H1 (cell line): ENCODE measurements around the gene MGRN1. TPM values are rescaled to one million over a fixed set of nuclear protein-coding genes. Genes with fewer than 3 reads are reported as not detected.

ENCODE experiments used
- CTCF ChIA-PET: fragments of 300-600 bp; sonication (Branson Sonifier 250); formaldehyde crosslinking; loops from one replicate; lab custom pipeline; 2021; ENCODE audit not compliant: partially characterized antibody; lab: Charles Lee
- POLR2A ChIA-PET: fragments of 300-600 bp; sonication (Branson Sonifier 250); formaldehyde crosslinking; loops from one replicate; lab custom pipeline; 2021; ENCODE audit warnings: inconsistent platforms; ENCODE audit not compliant: partially characterized antibody; lab: Charles Lee
- DNase-seq, 2 experiments: peaks; one replicate each; pipeline versions ENCODE4 v3.0.0 to v3.0.0-alpha.2; 2010 to 2022; ENCODE audit warnings: low spot score in 2 of 2, low read depth in 1 of 2, mixed read lengths in 1 of 2
- FAIRE-seq: peaks from 2 replicates; lab custom pipeline; 2011; peaks lifted over from hg19 to GRCh38; lab: Jason Lieb, UNC
- H2AFZ ChIP-seq: 2 replicates; pipeline ENCODE4 v1.8.1; 2012; ENCODE audit warnings: low read length, inconsistent platforms
- H2AK5ac ChIP-seq: 2 replicates; pipeline ENCODE4 v1.6.1; 2013; ENCODE audit warnings: low read depth, low read length
- H2BK120ac ChIP-seq: replicated peaks from 2 replicates; pipeline ENCODE3; 2013; ENCODE audit warnings: low read depth, low read length, inconsistent platforms
- H2BK12ac ChIP-seq: 2 replicates; pipeline ENCODE4 v1.6.1; 2013; ENCODE audit warnings: low read depth, low read length
- H2BK15ac ChIP-seq: 2 replicates; pipeline ENCODE4 v1.6.1; 2013; ENCODE audit warnings: low read length
- H2BK20ac ChIP-seq: 2 replicates; pipeline ENCODE4 v1.6.1; 2013; ENCODE audit warnings: low read length
- H2BK5ac ChIP-seq: 2 replicates; pipeline ENCODE4 v1.6.1; 2013; ENCODE audit warnings: low read depth, low read length
- H3K14ac ChIP-seq: 2 replicates; pipeline ENCODE4 v1.6.1; 2013; ENCODE audit warnings: inconsistent platforms; ENCODE audit not compliant: insufficient read length
- H3K18ac ChIP-seq: 2 replicates; pipeline ENCODE4 v1.6.1; 2013; ENCODE audit warnings: low read length; ENCODE audit errors: extremely low read depth
- H3K23ac ChIP-seq: 2 replicates; pipeline ENCODE4 v1.6.1; 2013; ENCODE audit warnings: inconsistent platforms; ENCODE audit not compliant: insufficient read length
- H3K23me2 ChIP-seq: 2 replicates; pipeline ENCODE4 v1.6.1; 2013; ENCODE audit warnings: low read depth, low read length
- H3K27ac ChIP-seq: 2 replicates; pipeline ENCODE4 v1.6.1; 2011; ENCODE audit warnings: low read depth, low read length, inconsistent platforms
- H3K27me3 ChIP-seq, 4 experiments: replicated peaks in 1 of 4; 1 replicate in 1 of 4; 2 replicates in 3 of 4; pipeline versions ENCODE4 v1.6.1 to v1.8.1; 2011 to 2013; ENCODE audit warnings: low read length in 3 of 4, mild to moderate bottlenecking in 3 of 4, inconsistent platforms in 2 of 4, mixed read lengths in 2 of 4, moderate library complexity in 1 of 4; ENCODE audit not compliant: control insufficient read depth in 3 of 4, insufficient read depth in 3 of 4; ENCODE audit errors: extremely low read depth in 1 of 4
- H3K36me3 ChIP-seq, 4 experiments: 2 replicates each; pipeline versions ENCODE4 v1.6.1 to v1.8.1; 2011 to 2013; ENCODE audit warnings: mild to moderate bottlenecking in 4 of 4, low read length in 3 of 4, moderate library complexity in 2 of 4, control low read depth in 1 of 4, inconsistent platforms in 1 of 4; ENCODE audit not compliant: insufficient read depth in 4 of 4, control insufficient read depth in 2 of 4
- H3K4ac ChIP-seq: replicated peaks from 2 replicates; pipeline ENCODE3; 2013; ENCODE audit warnings: low read length, low read depth, mixed read lengths, inconsistent platforms; ENCODE audit not compliant: insufficient read length
- H3K4me1 ChIP-seq, 4 experiments: replicated peaks in 1 of 4; 1 replicate in 1 of 4; 2 replicates in 3 of 4; pipeline versions ENCODE4 v1.6.1 to v1.8.1; 2011 to 2013; ENCODE audit warnings: low read length in 3 of 4, inconsistent platforms in 2 of 4, mixed read lengths in 1 of 4; ENCODE audit not compliant: insufficient read depth in 4 of 4, control insufficient read depth in 3 of 4
- H3K4me2 ChIP-seq, 2 experiments: 2 replicates each; pipeline versions ENCODE4 v1.6.1 to v1.8.1; 2011 to 2013; ENCODE audit warnings: low read depth in 2 of 2, low read length in 2 of 2, control low read depth in 1 of 2, inconsistent platforms in 1 of 2, mild to moderate bottlenecking in 1 of 2; ENCODE audit not compliant: insufficient read depth in 1 of 2
- H3K4me3 ChIP-seq, 4 experiments: fragments of 200-600, 300-600 bp in 1 of 4; sonication (generic), shearing (Covaris generic), sonication (Bioruptor Twin) in 1 of 4; 2 replicates each; pipeline versions ENCODE4 v1.5.1 to v1.8.1; 2011 to 2016; ENCODE audit warnings: low read length in 4 of 4, low read depth in 3 of 4, control low read depth in 2 of 4, inconsistent platforms in 2 of 4, mild to moderate bottlenecking in 2 of 4, mixed read lengths in 1 of 4, moderate library complexity in 1 of 4; ENCODE audit not compliant: insufficient read depth in 2 of 4; ENCODE audit errors: extremely low read depth in 1 of 4
- H3K56ac ChIP-seq: replicated peaks from 2 replicates; pipeline ENCODE3; 2013; ENCODE audit warnings: low read depth, mild to moderate bottlenecking, mixed read lengths, low read length, inconsistent platforms; ENCODE audit not compliant: insufficient read length
- H3K79me1 ChIP-seq: 2 replicates; pipeline ENCODE4 v1.6.1; 2013; ENCODE audit warnings: low read depth, low read length, control low read depth
- H3K79me2 ChIP-seq, 2 experiments: 2 replicates each; pipeline versions ENCODE4 v1.6.1 to v1.8.1; 2012 to 2013; ENCODE audit warnings: low read length in 2 of 2, mild to moderate bottlenecking in 2 of 2, inconsistent platforms in 1 of 2; ENCODE audit not compliant: insufficient read depth in 2 of 2, control insufficient read depth in 1 of 2
- H3K9ac ChIP-seq, 4 experiments: replicated peaks in 1 of 4; 1 replicate in 1 of 4; 2 replicates in 3 of 4; pipeline versions ENCODE4 v1.6.1 to v1.8.1; 2011 to 2013; ENCODE audit warnings: low read depth in 3 of 4, low read length in 3 of 4, control low read depth in 2 of 4, mild to moderate bottlenecking in 2 of 4, moderate library complexity in 2 of 4, inconsistent platforms in 1 of 4; ENCODE audit errors: extremely low read depth in 1 of 4
- H3K9me3 ChIP-seq, 2 experiments: 2 replicates each; pipeline versions ENCODE4 v1.6.1 to v1.8.1; 2012 to 2013; ENCODE audit warnings: mild to moderate bottlenecking in 2 of 2, moderate library complexity in 2 of 2, control low read depth in 1 of 2, inconsistent platforms in 1 of 2, low read depth in 1 of 2, low read length in 1 of 2, mixed read lengths in 1 of 2; ENCODE audit not compliant: insufficient read depth in 2 of 2
- H4K20me1 ChIP-seq, 2 experiments: replicated peaks in 1 of 2; 2 replicates each; pipeline versions ENCODE3 to v1.8.1; 2011 to 2013; ENCODE audit warnings: inconsistent platforms in 2 of 2, low read length in 2 of 2, mild to moderate bottlenecking in 1 of 2; ENCODE audit not compliant: insufficient read depth in 2 of 2, control insufficient read depth in 1 of 2
- H4K5ac ChIP-seq: 2 replicates; pipeline ENCODE4 v1.6.1; 2013; ENCODE audit warnings: low read length, low read depth, mixed read lengths, inconsistent platforms; ENCODE audit not compliant: insufficient read length
- H4K8ac ChIP-seq: 2 replicates; pipeline ENCODE4 v1.8.0; 2013; ENCODE audit warnings: mild to moderate bottlenecking, moderate library complexity, low read length, inconsistent platforms; ENCODE audit not compliant: insufficient read depth; ENCODE audit errors: extremely low read depth
- H4K91ac ChIP-seq: replicated peaks from 2 replicates; pipeline ENCODE3; 2013; ENCODE audit warnings: low read length, mixed read lengths, inconsistent platforms; ENCODE audit not compliant: insufficient read length
- CTCF ChIP-seq, 3 experiments: IDR thresholded peaks; 1 replicate in 2 of 3; 2 replicates in 1 of 3; pipeline versions ENCODE4 v1.5.1 to v1.6.1; 2011; ENCODE audit warnings: low read length in 3 of 3, mild to moderate bottlenecking in 3 of 3, inconsistent platforms in 2 of 3, low read depth in 1 of 3, moderate library complexity in 1 of 3; ENCODE audit not compliant: insufficient read depth in 1 of 3; ENCODE audit errors: control extremely low read depth in 1 of 3
- PHF8 ChIP-seq: fragments of 200-600 bp; sonication (generic); conservative IDR thresholded peaks from 2 replicates; pipeline ENCODE4 v1.7.1; 2012; ENCODE audit warnings: low read depth, mild to moderate bottlenecking, inconsistent platforms, low read length, moderate library complexity
- POU5F1 ChIP-seq: IDR thresholded peaks from 2 replicates; pipeline ENCODE4 v1.6.1; 2011; ENCODE audit warnings: low read depth, mild to moderate bottlenecking, low read length, moderate library complexity
- RAD21 ChIP-seq, 2 experiments: IDR thresholded peaks in 1 of 2; conservative IDR thresholded peaks in 1 of 2; 2 replicates each; pipeline ENCODE4 v1.6.1; 2011; ENCODE audit warnings: low read depth in 2 of 2, low read length in 2 of 2, improper control_type of control experiment in 1 of 2, inconsistent platforms in 1 of 2, mild to moderate bottlenecking in 1 of 2, moderate library complexity in 1 of 2
- RXRA ChIP-seq: IDR thresholded peaks from 2 replicates; pipeline ENCODE4 v1.6.1; 2011; ENCODE audit warnings: low read depth, mild to moderate bottlenecking, low read length, moderate library complexity; ENCODE audit not compliant: insufficient read depth
- SAP30 ChIP-seq: fragments of 300-600 bp; sonication (generic); IDR thresholded peaks from 2 replicates; pipeline ENCODE4 v1.7.1; 2012; ENCODE audit warnings: low read length, moderate library complexity, mild to moderate bottlenecking, inconsistent platforms; ENCODE audit not compliant: insufficient read depth, insufficient replicate concordance
- SP2 ChIP-seq: IDR thresholded peaks from 2 replicates; pipeline ENCODE4 v1.6.1; 2012; ENCODE audit warnings: mild to moderate bottlenecking, low read length, inconsistent platforms
- WGBS, 2 experiments: shearing (Covaris generic) in 1 of 2; methylation state at CpG; one replicate each; pipeline versions ENCODE4 v1.1.6 to v1.1.7; 2013 to 2015; ENCODE audit warnings: low lambda C conversion rate in 2 of 2, mixed read lengths in 2 of 2, inconsistent platforms in 1 of 2, low coverage in 1 of 2, missing lambda C conversion rate in 1 of 2; ENCODE audit not compliant: insufficient replicate concordance in 2 of 2, insufficient coverage in 1 of 2, insufficient read length in 1 of 2; ENCODE audit errors: extremely low coverage in 1 of 2, missing lambda C conversion rate in 1 of 2; 5-methylcytosine and 5-hydroxymethylcytosine counted together
- polyA plus RNA-seq, 7 experiments: library from polyadenylated mRNA; depleted of rRNA in 3 of 7; stranded (reverse) in 5 of 7; unstranded in 2 of 7; fragments of >200 nt in 5 of 7; fragments of 200-250 nt in 2 of 7; gene quantifications; 1 replicate in 5 of 7; 2 replicates in 1 of 7; 4 replicates in 1 of 7; pipeline versions ENCODE4 v1.2.1 to v1.2.3, GENCODE V29; 2011 to 2013; ENCODE audit warnings: missing spikeins in 2 of 7, mixed read lengths in 2 of 7
- total RNA-seq: library from RNA; stranded (reverse); fragmentation: NEBNext Ultra II Directional; extraction: Animal tissue kit (Norgen Biotek cat#: 25700); gene quantifications from 2 replicates; pipeline ENCODE4 v1.2.1, GENCODE V29; 2021

Gene MGRN1
- total and polyA plus RNA-seq, 2 of the 8 experiments (the other 6 are each of a cell fraction or from before 2014, with no cell fraction given): 15.0 to 82.3 TPM

GRCh38 chr16:4664538-4665418 is 40.2 kb downstream of the MGRN1 start:
- peaks cover 0 to 3% of the 10 kb centered on the region in 2 experiments; a peak in 1 of 4 replicates for H3K79me2 ChIP-seq
- no peak overlapping the region for H3K4ac ChIP-seq
- H2AK5ac ChIP-seq: no peak overlapping the region
- H3K56ac ChIP-seq: no peak overlapping the region
- WGBS, 2 experiments: 94% methylated on average over 19 of the region's 26 CpGs; no CpG with 5 or more reads in 1 of the 2 experiments
- no peak overlapping the region for H2AFZ ChIP-seq
- H3K4me2 ChIP-seq: no peak overlapping the region
- H2BK120ac ChIP-seq: no peak overlapping the region
- H3K14ac ChIP-seq: no peak overlapping the region
- no peak overlapping the region for H3K23ac ChIP-seq
- H3K36me3 ChIP-seq: peaks cover 2 to 26% (median 18%) of the 10 kb centered on the region in 4 experiments; a peak in 7 of 8 replicates
- H3K4me1 ChIP-seq: peaks cover 0 to 2% (median 0%) of the 10 kb centered on the region in 4 experiments; a peak in 3 of 7 replicates
- DNase-seq (no peak), FAIRE-seq (no peak)
- no peak overlapping the region for H4K5ac ChIP-seq
- peaks cover 0 to 23% of the 10 kb centered on the region in 2 experiments for H4K20me1 ChIP-seq
- H2BK20ac ChIP-seq: no peak overlapping the region
- no peak overlapping the region for H2BK15ac ChIP-seq
- no peak overlapping the region for H3K9ac ChIP-seq
- peak overlapping the region; percentile 61 for H4K91ac ChIP-seq
- no peak overlapping the region for H3K4me3 ChIP-seq
- no peaks in the 10 kb centered on the region for H3K27me3 ChIP-seq
- H3K27ac ChIP-seq: no peak overlapping the region
- peak overlapping the region; percentile 88 for H2BK5ac ChIP-seq
- 0 out of 2 replicates have a peak overlapping the region, but pooled peaks have one; percentile 5 for H4K8ac ChIP-seq
- no peaks in the 10 kb centered on the region for H3K9me3 ChIP-seq
- ChIA-PET POLR2A (interaction anchor here (0.7 to 0.9 kb wide), 2 partner anchors 16 to 32 kb away, joined by 3 read pairs; no protein-coding TSS in a partner anchor), CTCF (interaction anchor here (0.7 to 1.3 kb wide), 3 partner anchors 10 to 144 kb away, joined by 3 to 4 read pairs (median 3); no protein-coding TSS in a partner anchor)
- peaks cover 6% of the 10 kb centered on the region for H3K23me2 ChIP-seq
- no peak overlapping the region for H3K18ac ChIP-seq
- peaks cover 15% of the 10 kb centered on the region; the same call in 1 of the 2 replicates for H3K79me1 ChIP-seq
- H2BK12ac ChIP-seq: peak overlapping the region; percentile 44; the same call in 1 of the 2 replicates
- TF ChIP-seq RXRA (no peak), RAD21 (IDR thresholded peaks at IDR 0.05 in 1 of 2, conservative IDR thresholded peaks at IDR 0.05 in 1 of 2; ENCODE audit: low read depth in 2 of 2, low read length in 2 of 2) (no peak), SP2 (no peak), SAP30 (no peak), POU5F1 (no peak), PHF8 (no peak), CTCF (IDR thresholded peaks at IDR 0.05; ENCODE audit: control extremely low read depth in 1 of 3, insufficient read depth in 1 of 3, low read depth in 1 of 3, low read length in 3 of 3) (no peak)
